Germinal center (tissue), 1 donor: ENCODE measurements around the gene PAH.
"Not testable (repeated sequence)": the region's sequence is repeated elsewhere in the genome, so short reads cannot be mapped to it uniquely, and the experiment has no call there.

Source experiments
- DNase-seq: peaks from one replicate; pipeline ENCODE4 v3.0.0; 2012; ENCODE audit warnings: mixed read lengths, low spot score

Gene PAH

GRCh38 chr12:102891756-102892155, 25.3 kb downstream of the PAH start:
- DNase-seq = no peak

DNA sequence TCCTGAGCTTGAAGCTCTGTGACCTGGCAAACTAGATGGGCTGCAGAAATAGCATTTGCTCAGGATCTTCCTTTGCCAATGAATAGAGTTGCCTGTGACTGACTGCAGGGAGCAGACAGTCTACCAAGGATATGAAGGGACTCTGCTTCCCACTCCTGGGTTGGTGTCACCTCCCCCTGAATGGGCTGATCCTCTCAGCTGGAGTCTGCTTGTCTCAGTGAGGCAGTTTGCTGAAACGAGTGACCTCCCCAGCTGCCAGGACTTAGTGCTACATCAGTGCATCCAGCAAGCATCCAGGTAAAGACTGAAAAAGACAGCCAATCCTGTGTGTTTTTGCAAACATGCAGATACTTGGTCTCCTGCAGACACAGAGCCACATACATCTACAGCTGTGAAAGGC, 28.5 kb downstream of the PAH start:
- DNase-seq = no peak

- DNase-seq = no peak
These were observed 31.8 kb downstream of the PAH start for GRCh38 chr12:102885043-102885932.

GRCh38 chr12:102883204-102883799, 33.7 kb downstream of the PAH start:
- peak; percentile 36 for DNase-seq

DNA sequence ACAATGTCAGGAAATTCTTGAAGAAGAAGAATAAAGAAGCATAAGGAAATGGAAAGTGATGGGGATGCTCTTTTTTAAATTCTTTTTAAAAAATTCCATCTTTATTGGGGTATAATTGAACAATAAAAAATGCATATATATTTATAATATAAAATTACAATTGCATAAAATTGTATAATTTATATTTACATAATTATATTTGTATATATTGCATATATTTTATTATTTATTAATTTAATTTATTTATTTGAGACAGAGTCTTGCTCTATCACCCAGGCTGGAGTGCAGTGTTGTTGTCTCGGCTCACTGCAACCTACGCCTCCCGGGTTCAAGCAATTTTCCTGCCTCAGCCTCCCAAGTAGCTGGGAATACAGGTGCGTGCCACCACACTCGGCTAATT, 36.3 kb downstream of the PAH start:
- DNase-seq = no peak

DNA sequence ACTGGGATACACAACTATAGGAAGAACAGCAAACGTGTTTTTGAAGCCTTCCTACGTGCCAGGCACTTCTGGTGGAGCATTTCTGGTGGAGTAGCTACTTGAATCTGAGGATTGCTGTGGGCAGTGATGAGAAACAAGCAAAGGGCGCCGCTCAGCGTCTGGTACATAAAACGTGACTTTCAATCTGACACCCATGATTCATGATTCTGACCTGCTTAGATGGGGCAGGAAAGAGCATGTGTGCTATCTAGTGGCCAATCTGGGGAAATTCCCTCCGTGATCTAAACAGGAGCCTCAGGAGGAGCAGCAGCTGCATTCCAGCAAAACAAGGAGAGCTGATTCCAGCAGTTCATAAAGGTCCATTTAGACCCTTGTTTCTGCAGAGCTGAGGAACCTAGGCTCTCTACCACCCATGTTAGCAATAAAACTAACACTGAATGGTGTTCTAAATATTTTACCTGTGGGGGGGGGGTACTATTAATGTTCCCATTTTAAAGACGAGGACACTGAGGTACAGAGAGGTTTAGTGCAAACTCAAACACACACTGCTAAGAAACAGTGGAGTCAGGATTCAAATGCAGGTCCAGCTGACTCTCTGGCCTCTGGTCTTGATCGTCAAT, 37.8 kb downstream of the PAH start:
- peak; percentile 20 for DNase-seq

DNA sequence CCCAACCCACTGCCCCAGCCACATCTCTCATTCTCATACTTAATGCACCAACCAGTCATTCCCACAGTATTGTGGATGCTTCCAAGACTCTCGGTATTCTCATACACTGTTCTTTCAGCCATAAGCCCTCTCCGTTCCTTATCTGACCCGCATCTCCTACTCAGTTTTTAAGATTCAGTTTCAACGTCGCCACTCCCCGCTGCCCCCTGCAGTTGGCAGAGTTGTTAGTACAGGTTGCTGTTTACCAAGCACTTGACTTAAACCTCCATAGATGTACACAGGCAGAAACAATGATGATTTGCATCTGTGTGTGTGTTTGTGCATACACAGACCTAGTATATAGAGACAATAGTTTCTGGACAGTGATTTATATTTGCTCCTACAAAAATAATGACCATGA, 40.2 kb downstream of the PAH start:
- DNase-seq = no peak

DNA sequence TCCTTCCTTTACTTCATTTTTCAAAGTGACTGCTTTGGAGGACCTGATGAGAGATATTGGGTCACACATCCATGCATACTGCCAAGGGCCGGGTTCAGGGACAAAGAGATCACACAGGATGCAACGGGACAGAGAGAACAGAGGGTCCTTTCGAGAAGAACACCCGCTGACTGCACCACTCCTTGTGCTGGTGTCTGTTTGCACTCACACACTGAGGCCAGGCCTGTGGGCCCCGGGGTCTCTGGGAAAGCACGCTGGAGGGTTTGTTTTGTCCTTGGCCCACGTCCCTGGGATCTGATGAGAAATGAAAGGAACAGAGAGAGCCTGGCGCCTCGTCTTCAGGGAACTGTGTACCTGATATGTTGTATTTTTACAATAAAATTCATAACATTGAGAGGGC, 42.2 kb downstream of the PAH start:
- DNase-seq = no peak

- no peak for DNase-seq
These were observed 44.0 kb downstream of the PAH start for GRCh38 chr12:102873077-102873476.

- no peak for DNase-seq
These were observed 46.0 kb downstream of the PAH start for GRCh38 chr12:102871014-102871413.

GRCh38 chr12:102869571-102869970, 47.5 kb downstream of the PAH start:
- DNase-seq = no peak

DNA sequence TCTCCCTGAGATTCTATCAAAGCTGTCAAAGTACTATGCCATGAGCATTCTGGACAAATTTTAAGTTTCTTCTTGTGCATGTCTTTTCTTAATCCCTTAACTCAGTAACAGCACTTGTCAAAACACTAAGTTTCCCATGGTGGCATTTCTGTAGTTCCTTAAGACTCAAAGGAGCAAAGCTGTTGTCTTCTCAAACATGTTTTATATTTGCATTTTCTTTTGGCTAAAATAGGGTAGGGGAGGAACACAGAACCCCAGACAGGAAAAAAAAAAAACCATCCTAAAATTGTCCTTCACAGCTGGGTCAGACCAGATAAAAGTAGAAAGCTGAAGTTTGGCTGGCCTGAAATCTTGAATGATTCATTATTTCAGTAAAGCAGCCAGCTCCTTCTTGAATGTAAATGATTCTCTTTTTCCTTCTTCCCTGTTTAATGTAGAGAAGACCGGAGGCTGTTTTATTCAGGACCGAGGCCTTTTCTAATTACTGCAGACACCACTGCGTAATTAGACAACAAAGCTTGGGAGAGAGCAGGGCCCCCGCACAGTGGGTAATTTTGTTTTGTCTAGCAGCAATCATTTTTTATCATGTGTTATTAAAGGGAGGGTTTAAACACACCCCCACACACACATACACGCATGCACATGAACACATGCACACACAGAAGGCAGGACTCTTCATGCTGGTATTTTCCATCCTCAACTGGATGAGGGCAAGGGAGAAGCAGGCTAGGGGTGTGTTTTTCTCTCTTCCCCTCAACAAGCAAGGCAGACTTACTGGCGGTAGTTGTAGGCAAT, 51.0 kb downstream of the PAH start:
- no peak for DNase-seq

DNA sequence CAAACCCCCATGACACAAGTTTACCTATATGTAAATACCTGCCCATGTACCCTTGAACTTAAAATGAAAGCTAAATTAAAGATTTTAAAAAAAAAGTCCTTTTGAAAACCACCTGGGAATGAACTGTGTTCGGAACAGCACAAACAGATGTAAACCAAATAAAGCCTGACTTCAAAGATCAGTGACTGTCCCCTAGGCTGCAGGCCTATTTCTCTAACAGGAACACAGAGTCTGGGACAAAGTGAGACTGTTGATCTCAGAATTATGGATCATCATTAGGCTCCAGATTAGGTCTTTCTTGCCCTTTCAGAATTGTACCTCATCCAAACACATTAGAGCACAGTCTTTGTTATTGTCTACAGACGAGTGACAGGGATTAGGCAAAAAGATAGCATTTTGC, 54.6 kb downstream of the PAH start:
- DNase-seq = no peak

- no peak for DNase-seq
These were observed 65.8 kb downstream of the PAH start for GRCh38 chr12:102851246-102851645.

DNA sequence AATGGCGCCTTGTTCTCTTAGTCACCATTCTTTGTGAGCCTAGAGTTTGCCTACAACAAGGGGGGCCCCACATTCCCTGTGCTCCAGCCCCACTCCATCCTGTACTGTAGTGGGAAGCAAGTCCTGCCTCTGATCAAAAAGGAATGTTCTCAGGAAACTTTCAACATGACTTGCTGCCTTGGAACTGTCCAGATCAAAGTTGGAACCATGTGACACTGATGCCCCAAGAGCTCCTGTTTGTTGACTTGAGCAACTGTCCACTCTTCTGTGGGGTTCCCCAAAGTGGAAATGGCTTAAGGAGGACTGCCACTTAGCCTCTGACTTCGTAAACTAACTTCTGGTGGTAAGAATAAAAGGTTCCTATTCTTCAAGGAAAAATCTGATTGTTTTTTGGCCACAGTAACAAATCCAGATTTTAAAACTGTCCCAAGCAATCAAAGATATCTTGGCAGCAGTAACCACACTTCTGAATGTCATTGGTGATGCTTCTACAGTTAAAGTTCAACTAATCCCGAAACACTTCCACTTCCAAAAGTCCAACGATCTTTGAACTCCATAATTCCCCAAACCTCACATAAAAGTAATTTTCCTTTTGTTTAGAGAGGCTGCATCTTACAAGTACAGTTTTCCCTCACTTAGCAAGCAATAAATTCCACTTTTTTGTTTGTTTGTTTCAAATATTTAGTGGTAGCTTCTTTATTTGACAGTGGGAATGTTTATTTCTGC, 67.2 kb downstream of the PAH start:
- no peak for DNase-seq

DNA sequence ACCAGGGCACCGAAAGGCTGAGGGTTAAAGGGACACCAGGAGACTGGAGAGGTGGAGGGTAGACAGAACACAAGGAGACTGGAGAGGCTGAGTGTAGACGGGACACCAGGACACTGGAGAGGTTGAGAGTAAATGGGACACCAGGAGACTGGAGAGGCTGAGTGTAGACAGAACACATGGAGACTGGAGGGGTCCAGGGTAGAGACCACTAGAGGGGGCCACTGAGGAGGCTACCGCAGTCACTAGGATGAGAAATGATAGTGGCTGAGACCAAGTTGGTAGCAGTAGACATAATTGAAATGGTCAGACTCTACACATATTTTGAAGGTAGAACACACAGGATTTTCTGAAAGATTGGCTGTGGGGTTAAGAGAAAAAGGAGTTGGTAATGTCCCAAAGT, 68.2 kb downstream of the PAH start:
- DNase-seq = no peak

DNA sequence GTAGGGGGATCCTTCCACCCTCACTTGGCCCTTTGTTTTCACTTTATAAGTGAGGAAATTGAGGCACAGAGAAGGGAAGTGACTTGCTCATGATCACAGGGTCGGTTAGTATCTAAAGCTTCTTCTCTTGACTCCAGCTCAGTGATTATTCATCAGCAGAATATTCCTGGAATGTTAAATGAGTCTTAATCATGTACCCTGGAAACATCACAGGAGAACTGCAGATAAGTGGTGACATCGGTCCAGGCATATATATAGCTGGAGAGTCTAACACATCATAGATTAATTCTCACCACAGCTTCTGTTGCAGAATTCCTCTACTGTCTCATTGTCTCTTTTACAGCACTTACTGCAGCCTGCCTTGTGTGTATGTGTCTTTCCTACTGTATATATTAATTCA, 69.9 kb downstream of the PAH start:
- no peak for DNase-seq

GRCh38 chr12:102833687-102834441, 83.2 kb downstream of the PAH start:
- DNase-seq = no peak

GRCh38 chr12:102832826-102833225, 84.2 kb downstream of the PAH start:
- DNase-seq = not testable (repeated sequence)

GRCh38 chr12:102824218-102824835, 92.7 kb downstream of the PAH start:
- no peak for DNase-seq

- DNase-seq = no peak
These were observed 95.9 kb downstream of the PAH start for GRCh38 chr12:102821149-102821548.
